Activated CD8-positive, alpha-beta memory T cell treated with anti-CD3 and anti-CD28 coated beads for 36 hours (primary cell): Measurements from ENCODE around the gene PAPOLA. TPM values are rescaled to one million over a fixed set of nuclear protein-coding genes. Genes with fewer than 3 reads are reported as not detected.

Experiments
- CTCF ChIA-PET: fragments of 350-600 bp; sonication (Branson Sonifier 250); formaldehyde crosslinking; loops from one replicate; lab custom pipeline; 2021; ENCODE audit warnings: antibody characterized with exemption; lab: Charles Lee
- POLR2A ChIA-PET: fragments of 350-600 bp; sonication (Branson Sonifier 250); formaldehyde crosslinking; loops from one replicate; lab custom pipeline; 2021; ENCODE audit warnings: antibody characterized with exemption; lab: Charles Lee
- total RNA-seq, 2 experiments: library from RNA; stranded (reverse); gene quantifications; one replicate each; pipeline ENCODE4 v1.2.3, GENCODE V29; 2021

PAPOLA gene
- total RNA-seq, 2 experiments from 2014 or later = 202 TPM

GRCh38 chr14:96538097-96538989, 36.2 kb downstream of the PAPOLA start:
- POLR2A ChIA-PET = no interaction called here
- CTCF ChIA-PET = interaction anchor here (0.6 kb wide), 1 partner anchor 205 kb away, joined by 3 read pairs; no protein-coding TSS in a partner anchor

GRCh38 chr14:96538990-96539317, 36.8 kb downstream of the PAPOLA start:
- CTCF ChIA-PET = no interaction called here
- POLR2A ChIA-PET = no interaction called here

GRCh38 chr14:96554315-96554910, 52.2 kb downstream of the PAPOLA start:
- ChIA-PET POLR2A (no interaction called here), CTCF (no interaction called here)

- POLR2A ChIA-PET = no interaction called here
- CTCF ChIA-PET = interaction anchor here (0.6 kb wide), 1 partner anchor 38 kb away, joined by 4 read pairs; no protein-coding TSS in a partner anchor
Observed at GRCh38 chr14:96559571-96559970, 57.4 kb downstream of the PAPOLA start.

- ChIA-PET CTCF (no interaction called here), POLR2A (no interaction called here)
Observed at GRCh38 chr14:96564389-96564788, 62.2 kb downstream of the PAPOLA start.

GRCh38 chr14:96565811-96566210, 63.6 kb downstream of the PAPOLA start:
- POLR2A ChIA-PET = no interaction called here
- CTCF ChIA-PET = no interaction called here

GRCh38 chr14:96567289-96567899, 65.2 kb downstream of the PAPOLA start:
- POLR2A ChIA-PET = no interaction called here
- CTCF ChIA-PET = interaction anchor here (1.0 to 1.3 kb wide), 2 partner anchors 11 to 173 kb away, joined by 3 to 7 read pairs; no protein-coding TSS in a partner anchor

GRCh38 chr14:96568621-96569020, 66.4 kb downstream of the PAPOLA start:
- POLR2A ChIA-PET = no interaction called here
- CTCF ChIA-PET = no interaction called here

- ChIA-PET POLR2A (no interaction called here), CTCF (no interaction called here)
Observed at GRCh38 chr14:96571311-96571710, 69.1 kb downstream of the PAPOLA start.

GRCh38 chr14:96573473-96574100, 71.4 kb downstream of the PAPOLA start:
- CTCF ChIA-PET = no interaction called here

GRCh38 chr14:96574171-96574632, 72.0 kb downstream of the PAPOLA start:
- ChIA-PET POLR2A (no interaction called here), CTCF (interaction anchor here (0.5 kb wide), 1 partner anchor 167 kb away, joined by 4 read pairs; no protein-coding TSS in a partner anchor)

More at GRCh38 chr14:96573473-96574100, 71.4 kb downstream of the PAPOLA start:
- POLR2A ChIA-PET = no interaction called here

- CTCF ChIA-PET = interaction anchor here (0.5 kb wide), 1 partner anchor 166 kb away, joined by 4 read pairs; no protein-coding TSS in a partner anchor
Observed at GRCh38 chr14:96574633-96575632, 72.8 kb downstream of the PAPOLA start.

GRCh38 chr14:96576359-96576758, 74.2 kb downstream of the PAPOLA start:
- POLR2A ChIA-PET = no interaction called here
- CTCF ChIA-PET = no interaction called here

More at GRCh38 chr14:96574633-96575632, 72.8 kb downstream of the PAPOLA start:
- POLR2A ChIA-PET = no interaction called here

- ChIA-PET POLR2A (no interaction called here), CTCF (no interaction called here)
Observed at GRCh38 chr14:96576937-96577336, 74.8 kb downstream of the PAPOLA start.

GRCh38 chr14:96578619-96579018, 76.4 kb downstream of the PAPOLA start:
- ChIA-PET CTCF (no interaction called here), POLR2A (no interaction called here)

- CTCF ChIA-PET = no interaction called here
- POLR2A ChIA-PET = no interaction called here
Observed at GRCh38 chr14:96579358-96579757, 77.2 kb downstream of the PAPOLA start.

- CTCF ChIA-PET = no interaction called here
- POLR2A ChIA-PET = no interaction called here
Observed at GRCh38 chr14:96579855-96580254, 77.7 kb downstream of the PAPOLA start.

GRCh38 chr14:96580566-96580965, 78.4 kb downstream of the PAPOLA start:
- ChIA-PET POLR2A (no interaction called here), CTCF (no interaction called here)
